Activated CD4-positive, alpha-beta memory T cell treated with anti-CD3 and anti-CD28 coated beads for 36 hours (primary cell): ENCODE results near the gene KLLN. TPM values are rescaled to one million over a fixed set of nuclear protein-coding genes. Genes with fewer than 3 reads are reported as not detected.
"Not testable (repeated sequence)": the region's sequence is repeated elsewhere in the genome, so short reads cannot be mapped to it uniquely, and the experiment has no call there.

Experiments used
- CTCF ChIA-PET: fragments of 350-600 bp; sonication (Branson Sonifier 250); formaldehyde crosslinking; loops from one replicate; lab custom pipeline; 2021; ENCODE audit warnings: antibody characterized with exemption, inconsistent platforms; lab: Charles Lee
- POLR2A ChIA-PET: fragments of 350-600 bp; sonication (Branson Sonifier 250); formaldehyde crosslinking; loops from one replicate; lab custom pipeline; 2021; ENCODE audit warnings: antibody characterized with exemption; lab: Charles Lee
- DNase-seq: peaks from one replicate; pipeline ENCODE4 v3.0.0-alpha.2; 2020
- H3K27ac Mint-ChIP-seq: one replicate; pipeline ENCODE4 v1.8.0; 2021; ENCODE audit warnings: mixed read lengths
- H3K27me3 Mint-ChIP-seq: one replicate; pipeline ENCODE4 v1.8.0; 2021; ENCODE audit warnings: mixed read lengths
- H3K36me3 Mint-ChIP-seq: one replicate; pipeline ENCODE4 v1.8.0; 2021; ENCODE audit warnings: mixed read lengths
- H3K4me1 Mint-ChIP-seq: one replicate; pipeline ENCODE4 v1.8.0; 2021; ENCODE audit warnings: low read depth, mixed read lengths
- H3K4me3 Mint-ChIP-seq: one replicate; pipeline ENCODE4 v1.8.0; 2021; ENCODE audit warnings: mild to moderate bottlenecking, mixed read lengths
- H3K9me3 Mint-ChIP-seq: one replicate; pipeline ENCODE4 v1.8.0; 2021; ENCODE audit warnings: mixed read lengths
- intact Hi-C: fragments of 100-400 bp; cut with micrococcal nuclease; formaldehyde crosslinking; loops from one replicate; pipeline ENCODE4 v1.15.1; 2023
- total RNA-seq, 2 experiments: library from RNA; stranded (reverse); gene quantifications; one replicate each; pipeline ENCODE4 v1.2.3, GENCODE V29; 2021

Gene KLLN
- total RNA-seq, 2 experiments from 2014 or later, result 0.19 to 0.29 TPM

GRCh38 chr10:87850742-87851205, 12.6 kb downstream of the KLLN start:
- intact Hi-C loops, result no loop called here
- Mint-ChIP-seq H3K9me3 (peaks cover 2% of the 10 kb centered on the region), H3K36me3 (no peaks in the 10 kb centered on the region), H3K4me3 (no peak overlapping the region), H3K27me3 (no peaks in the 10 kb centered on the region), H3K4me1 (peaks cover 8% of the 10 kb centered on the region), H3K27ac (no peak overlapping the region)
- ChIA-PET POLR2A (no interaction called here), CTCF (interaction anchor here (0.6 to 4.7 kb wide), 11 partner anchors 8 to 701 kb away, joined by 3 to 24 read pairs (median 4); partner anchors contain the start of gene ATAD1)
- peak; percentile 64 for DNase-seq

DNA sequence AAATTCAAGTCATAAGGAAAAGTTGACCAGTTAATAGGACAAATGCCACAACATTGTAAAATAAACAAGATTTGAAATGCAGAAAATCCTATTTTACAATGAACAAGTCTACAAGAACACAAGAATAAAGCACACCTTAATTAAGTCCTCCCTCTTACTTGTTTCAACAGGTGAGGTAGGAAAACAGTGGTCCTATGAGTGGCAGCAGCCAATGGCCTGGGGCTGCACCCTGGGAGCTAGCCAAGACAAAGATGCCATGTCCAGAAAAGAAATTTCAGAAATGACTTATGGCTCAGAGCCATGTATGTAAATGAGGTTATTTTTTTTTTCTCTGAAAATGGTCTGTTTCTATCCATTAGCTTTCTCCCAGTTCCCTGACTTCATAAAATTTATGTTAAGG, 14.3 kb downstream of the KLLN start:
- no peaks in the 10 kb centered on the region for H3K27me3 Mint-ChIP-seq
- no peak for DNase-seq
- peaks cover 4% of the 10 kb centered on the region for H3K4me1 Mint-ChIP-seq
- CTCF ChIA-PET, result interaction anchor here (0.7 to 4.7 kb wide), 3 partner anchors 8 to 703 kb away, joined by 3 to 24 read pairs (median 24); no protein-coding TSS in a partner anchor
- no peaks in the 10 kb centered on the region for H3K36me3 Mint-ChIP-seq
- H3K27ac Mint-ChIP-seq, result no peak overlapping the region
- no peaks in the 10 kb centered on the region for H3K9me3 Mint-ChIP-seq
- POLR2A ChIA-PET, result no interaction called here
- H3K4me3 Mint-ChIP-seq, result no peak overlapping the region
- intact Hi-C loops, result no loop called here

- no peak for DNase-seq
- ChIA-PET POLR2A (no interaction called here), CTCF (no interaction called here)
- Mint-ChIP-seq H3K36me3 (no peaks in the 10 kb centered on the region), H3K27ac (no peak overlapping the region), H3K4me3 (no peak overlapping the region), H3K27me3 (no peaks in the 10 kb centered on the region), H3K9me3 (no peaks in the 10 kb centered on the region), H3K4me1 (peaks cover 4% of the 10 kb centered on the region)
- intact Hi-C loops, result no loop called here
These were observed 15.8 kb downstream of the KLLN start for GRCh38 chr10:87847550-87847949.

GRCh38 chr10:87846711-87847110, 16.6 kb downstream of the KLLN start:
- H3K4me3 Mint-ChIP-seq, H3K9me3 Mint-ChIP-seq, H3K36me3 Mint-ChIP-seq, H3K27ac Mint-ChIP-seq, intact Hi-C loops, H3K4me1 Mint-ChIP-seq, H3K27me3 Mint-ChIP-seq, DNase-seq: not testable (repeated sequence)
- POLR2A ChIA-PET, result interaction anchor here (0.6 kb wide), 1 partner anchor 542 kb away, joined by 5 read pairs; no protein-coding TSS in a partner anchor
- CTCF ChIA-PET, result interaction anchor here (1.0 to 2.0 kb wide), 2 partner anchors 16 to 706 kb away, joined by 3 to 7 read pairs; no protein-coding TSS in a partner anchor

- H3K27me3 Mint-ChIP-seq, result no peaks in the 10 kb centered on the region
- CTCF ChIA-PET, result interaction anchor here (1.0 to 2.0 kb wide), 3 partner anchors 16 to 707 kb away, joined by 3 to 7 read pairs (median 3); no protein-coding TSS in a partner anchor
- intact Hi-C loops, result no loop called here
These were observed 17.3 kb downstream of the KLLN start for GRCh38 chr10:87846023-87846422.

GRCh38 chr10:87845624-87845998, 17.7 kb downstream of the KLLN start:
- DNase-seq, result no peak
- Mint-ChIP-seq H3K27me3 (no peaks in the 10 kb centered on the region), H3K36me3 (no peaks in the 10 kb centered on the region), H3K4me3 (no peak overlapping the region), H3K4me1 (no peaks in the 10 kb centered on the region), H3K27ac (no peak overlapping the region), H3K9me3 (no peaks in the 10 kb centered on the region)
- POLR2A ChIA-PET, result interaction anchor here (0.6 kb wide), 1 partner anchor 244 kb away, joined by 3 read pairs; no protein-coding TSS in a partner anchor
- CTCF ChIA-PET, result interaction anchor here (1.0 to 2.0 kb wide), 3 partner anchors 17 to 707 kb away, joined by 3 to 7 read pairs (median 3); no protein-coding TSS in a partner anchor
- intact Hi-C loops, result no loop called here

More at GRCh38 chr10:87846023-87846422, 17.3 kb downstream of the KLLN start:
- POLR2A ChIA-PET, result no interaction called here
- H3K4me3 Mint-ChIP-seq, result no peak overlapping the region
- no peak for DNase-seq
- no peak overlapping the region for H3K27ac Mint-ChIP-seq
- no peaks in the 10 kb centered on the region for H3K9me3 Mint-ChIP-seq
- peaks cover 3% of the 10 kb centered on the region for H3K4me1 Mint-ChIP-seq
- H3K36me3 Mint-ChIP-seq, result no peaks in the 10 kb centered on the region

- ChIA-PET CTCF (interaction anchor here (1.5 to 2.0 kb wide), 2 partner anchors 17 to 543 kb away, joined by 3 to 7 read pairs; no protein-coding TSS in a partner anchor), POLR2A (interaction anchor here (0.6 kb wide), 1 partner anchor 244 kb away, joined by 3 read pairs; no protein-coding TSS in a partner anchor)
- Mint-ChIP-seq H3K4me1 (no peaks in the 10 kb centered on the region), H3K27me3 (no peaks in the 10 kb centered on the region), H3K36me3 (no peaks in the 10 kb centered on the region), H3K27ac (no peak overlapping the region), H3K9me3 (no peaks in the 10 kb centered on the region), H3K4me3 (no peak overlapping the region)
- DNase-seq, result no peak
- intact Hi-C loops, result no loop called here
These were observed 18.3 kb downstream of the KLLN start for GRCh38 chr10:87844837-87845623.

GRCh38 chr10:87843714-87844113, 19.6 kb downstream of the KLLN start:
- ChIA-PET CTCF (no interaction called here), POLR2A (no interaction called here)
- H3K36me3 Mint-ChIP-seq, result no peaks in the 10 kb centered on the region
- no peak for DNase-seq
- no peaks in the 10 kb centered on the region for H3K4me1 Mint-ChIP-seq
- intact Hi-C loops, result no loop called here
- H3K4me3 Mint-ChIP-seq, result no peak overlapping the region
- no peaks in the 10 kb centered on the region for H3K9me3 Mint-ChIP-seq
- H3K27ac Mint-ChIP-seq, result no peak overlapping the region
- no peaks in the 10 kb centered on the region for H3K27me3 Mint-ChIP-seq

DNA sequence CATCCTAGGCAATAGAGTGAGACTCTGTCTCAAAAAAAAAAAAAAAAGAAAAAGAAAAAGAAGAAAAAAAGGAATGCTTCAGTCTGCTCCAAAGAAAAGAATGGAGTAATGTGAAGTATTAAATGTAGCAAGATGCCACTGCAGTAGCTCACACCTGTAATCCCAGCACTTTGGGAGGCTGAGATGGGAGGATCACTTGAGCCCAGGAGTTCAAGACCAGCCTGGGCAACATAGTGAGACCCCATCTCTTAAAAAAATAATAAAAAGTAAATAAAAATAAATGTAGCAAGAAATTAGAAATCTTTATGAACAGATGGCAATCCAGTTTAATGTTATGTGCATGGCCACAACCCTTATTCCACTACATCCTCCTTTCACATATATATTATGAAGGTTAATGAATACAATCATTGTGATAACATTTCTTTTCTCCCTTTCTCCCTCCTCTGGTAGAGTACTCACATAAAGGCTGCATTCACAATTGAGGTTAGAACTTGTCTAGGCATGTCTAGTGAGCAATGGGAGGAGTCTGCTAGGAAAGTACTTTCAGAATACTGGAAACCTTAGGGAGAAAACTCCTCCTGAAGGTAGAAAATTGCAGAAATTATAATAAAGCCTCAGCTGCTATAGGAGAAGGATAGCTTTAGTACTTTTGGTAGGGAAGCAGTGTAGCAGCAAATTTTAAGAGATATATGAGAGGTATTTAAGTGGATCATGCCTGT, 20.4 kb downstream of the KLLN start:
- H3K27me3 Mint-ChIP-seq, result no peaks in the 10 kb centered on the region
- POLR2A ChIA-PET, result no interaction called here
- no peaks in the 10 kb centered on the region for H3K4me1 Mint-ChIP-seq
- CTCF ChIA-PET, result no interaction called here
- no peaks in the 10 kb centered on the region for H3K36me3 Mint-ChIP-seq
- no peak overlapping the region for H3K27ac Mint-ChIP-seq
- no peaks in the 10 kb centered on the region for H3K9me3 Mint-ChIP-seq
- no peak for DNase-seq
- H3K4me3 Mint-ChIP-seq, result no peak overlapping the region
- intact Hi-C loops, result no loop called here

DNA sequence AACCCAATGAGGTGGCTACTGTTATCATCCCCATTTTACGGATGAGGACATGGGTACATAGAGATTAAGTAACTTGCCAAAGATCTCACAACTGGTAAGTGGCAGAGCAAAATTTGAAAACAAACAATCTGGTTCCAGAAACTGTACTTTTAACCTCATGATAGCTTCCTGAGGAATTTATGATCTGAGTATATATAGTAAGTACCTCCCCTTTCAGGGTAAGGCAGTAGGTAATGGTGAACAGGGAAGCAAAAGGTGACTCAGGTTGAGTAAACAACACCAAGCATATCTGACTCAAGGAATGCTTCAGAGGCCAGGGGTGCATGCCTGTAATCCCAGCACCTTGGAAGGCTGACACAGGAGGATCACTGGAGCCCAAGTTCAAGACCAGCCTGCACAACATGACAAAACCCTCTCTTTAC, 21.1 kb downstream of the KLLN start:
- H3K4me1 Mint-ChIP-seq, result no peaks in the 10 kb centered on the region
- no peaks in the 10 kb centered on the region for H3K27me3 Mint-ChIP-seq
- no peaks in the 10 kb centered on the region for H3K36me3 Mint-ChIP-seq
- intact Hi-C loops, result no loop called here
- POLR2A ChIA-PET, result no interaction called here
- H3K9me3 Mint-ChIP-seq, result no peaks in the 10 kb centered on the region
- no peak overlapping the region for H3K27ac Mint-ChIP-seq
- H3K4me3 Mint-ChIP-seq, result no peak overlapping the region
- no peak for DNase-seq
- CTCF ChIA-PET, result interaction anchor here (0.7 kb wide), 1 partner anchor 100 kb away, joined by 3 read pairs; no protein-coding TSS in a partner anchor

GRCh38 chr10:87841186-87841585, 22.1 kb downstream of the KLLN start:
- H3K9me3 Mint-ChIP-seq, result peaks cover under 1% of the 10 kb centered on the region
- POLR2A ChIA-PET, result no interaction called here
- CTCF ChIA-PET, result interaction anchor here (1.0 to 1.2 kb wide), 2 partner anchors 8 to 548 kb away, joined by 3 read pairs; no protein-coding TSS in a partner anchor

DNA sequence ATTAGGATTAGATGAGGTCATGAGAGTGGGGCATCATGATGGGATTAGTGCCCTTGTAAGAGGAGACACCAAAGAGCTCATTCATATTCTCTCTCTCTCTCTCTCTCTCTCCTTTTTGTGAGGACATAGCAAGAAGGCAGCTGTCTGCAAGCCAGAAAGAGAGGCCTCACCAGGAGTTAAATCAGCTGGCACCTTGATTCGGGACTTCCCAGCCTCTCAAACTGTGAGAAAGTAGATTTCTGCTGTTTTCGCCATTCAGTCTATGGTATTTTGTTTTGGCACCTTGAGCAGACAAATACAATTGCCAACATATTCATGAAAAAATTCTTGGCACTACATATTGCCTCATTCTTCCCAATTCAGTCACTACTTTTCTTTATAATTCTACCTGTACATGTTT, 24.7 kb downstream of the KLLN start:
- CTCF ChIA-PET, result no interaction called here
- POLR2A ChIA-PET, result no interaction called here
- Mint-ChIP-seq H3K4me1 (no peaks in the 10 kb centered on the region), H3K27ac (no peak overlapping the region), H3K4me3 (no peak overlapping the region), H3K27me3 (no peaks in the 10 kb centered on the region), H3K9me3 (peaks cover 2% of the 10 kb centered on the region), H3K36me3 (peaks cover 2% of the 10 kb centered on the region)
- no peak for DNase-seq
- intact Hi-C loops, result no loop called here

More at GRCh38 chr10:87841186-87841585, 22.1 kb downstream of the KLLN start:
- H3K4me3 Mint-ChIP-seq, result no peak overlapping the region
- no peaks in the 10 kb centered on the region for H3K27me3 Mint-ChIP-seq
- H3K27ac Mint-ChIP-seq, result no peak overlapping the region
- intact Hi-C loops, result no loop called here
- H3K4me1 Mint-ChIP-seq, result no peaks in the 10 kb centered on the region
- peaks cover under 1% of the 10 kb centered on the region for H3K36me3 Mint-ChIP-seq
- DNase-seq, result no peak
